Suppressor macrophage treated with lipopolysaccharide for 4 hours (primary cell): ENCODE data around the gene FRRS1.

Source experiments
- DNase-seq: peaks from one replicate; pipeline ENCODE4 v3.0.0-alpha.2; 2020

FRRS1 gene

DNA sequence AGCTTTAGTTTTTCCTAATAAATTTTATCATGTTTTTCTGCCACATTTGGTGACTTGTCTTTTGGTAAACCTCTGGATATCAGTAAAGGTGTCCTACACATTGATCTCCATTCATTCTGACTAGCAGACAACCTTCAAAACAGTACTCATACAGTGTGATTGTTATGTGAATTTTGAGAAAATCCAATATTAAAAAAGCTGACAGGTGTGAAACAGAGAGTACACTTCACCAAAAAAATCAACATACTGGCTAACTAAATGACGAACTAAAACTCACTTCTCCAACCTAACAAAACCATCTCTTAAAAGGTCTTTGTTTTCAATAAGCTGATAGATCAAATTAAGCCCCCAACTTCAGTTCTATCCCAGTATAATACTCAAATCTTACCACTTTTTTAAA is 1.5 kb downstream of the FRRS1 start:
- no peak for DNase-seq

- DNase-seq: no peak
These were observed 2.0 kb downstream of the FRRS1 start for GRCh38 chr1:99764439-99764838.

GRCh38 chr1:99763956-99764355 is 2.5 kb downstream of the FRRS1 start:
- no peak for DNase-seq

DNA sequence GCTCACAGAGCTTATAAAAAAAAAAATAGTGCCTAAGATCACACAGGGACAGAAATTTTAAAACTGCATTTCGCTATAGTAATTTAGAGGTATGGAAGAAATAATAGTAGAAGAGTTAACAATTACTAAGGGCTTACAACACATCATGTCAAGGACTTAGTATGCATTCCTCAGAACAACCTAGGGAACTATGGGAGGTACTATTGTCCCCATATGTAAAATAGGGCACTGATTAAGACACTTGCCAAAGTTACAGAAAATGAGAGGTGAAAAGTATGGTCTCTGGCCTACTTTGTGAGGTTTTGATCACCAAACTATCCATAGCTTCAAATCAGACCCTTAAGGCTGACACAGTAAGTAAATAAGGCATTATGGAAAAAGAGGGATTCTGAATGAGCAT is 4.7 kb downstream of the FRRS1 start:
- DNase-seq: no peak

DNA sequence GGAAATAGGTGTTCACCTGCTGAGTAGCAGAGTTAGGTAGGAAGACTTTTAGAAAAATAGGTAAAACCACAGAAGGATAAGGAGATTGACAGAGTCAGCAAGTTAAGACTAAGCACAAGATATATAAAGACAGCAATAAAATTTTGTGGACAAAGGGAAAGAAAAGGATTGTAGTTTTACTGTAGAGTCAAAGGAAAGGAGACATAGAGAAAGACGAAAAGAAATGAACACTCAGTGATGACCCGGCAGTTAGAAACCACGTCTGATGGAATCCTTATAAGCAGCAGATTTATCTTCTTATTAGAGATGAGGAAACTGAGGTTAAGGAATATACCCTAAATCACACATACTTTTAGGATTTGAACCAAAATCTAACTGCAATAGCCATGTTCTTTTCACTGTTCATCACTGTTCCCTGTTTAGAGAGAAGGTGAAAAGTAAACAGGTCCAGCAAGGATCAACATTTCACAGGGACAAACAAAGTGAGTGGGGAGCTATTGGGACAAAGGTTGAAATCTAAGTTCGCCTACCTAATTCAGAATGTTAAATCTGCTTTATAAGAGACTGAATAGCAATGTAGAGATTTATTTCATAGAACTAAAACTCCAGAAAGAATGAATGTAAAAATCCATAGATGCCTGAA is 6.8 kb downstream of the FRRS1 start:
- DNase-seq: no peak

DNA sequence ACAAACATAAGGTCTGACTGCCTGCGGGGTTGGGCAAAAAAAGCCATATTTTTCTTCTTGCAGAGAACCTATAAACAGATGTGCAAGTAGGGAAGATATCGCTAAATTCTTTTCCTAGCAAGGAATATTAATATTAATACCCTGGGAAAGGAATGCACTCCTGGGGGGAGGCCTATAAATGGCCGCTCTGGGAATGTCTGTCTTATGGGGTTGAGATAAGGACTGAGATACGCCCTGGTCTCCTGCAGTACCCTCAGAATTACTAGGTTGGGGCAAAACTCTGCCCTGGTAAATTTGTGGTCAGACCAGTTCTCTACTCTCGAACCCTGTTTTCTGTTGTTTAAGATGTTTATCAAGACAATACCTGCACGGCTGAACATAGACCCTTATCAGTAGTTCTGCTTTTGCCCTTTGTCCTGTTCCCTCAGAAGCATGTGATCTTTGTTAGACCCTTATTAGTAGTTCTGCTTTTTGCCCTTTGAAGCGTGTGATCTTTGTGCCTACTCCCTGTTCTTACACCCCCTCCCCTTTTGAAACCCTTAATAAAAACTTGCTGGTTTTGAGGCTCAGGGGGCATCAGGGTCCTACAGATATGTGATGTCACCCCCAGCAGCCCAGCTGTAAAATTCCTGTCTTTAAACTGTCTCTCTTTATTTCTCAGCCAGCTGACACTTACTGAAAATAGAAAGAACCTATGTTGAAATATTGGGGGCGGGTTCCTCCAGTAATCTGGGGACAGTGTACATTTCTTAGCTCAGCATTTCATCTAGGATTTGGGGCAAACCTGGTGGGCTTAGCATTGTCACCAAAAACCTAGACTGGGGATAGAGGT is 7.5 kb downstream of the FRRS1 start:
- DNase-seq: peak; percentile 51

DNA sequence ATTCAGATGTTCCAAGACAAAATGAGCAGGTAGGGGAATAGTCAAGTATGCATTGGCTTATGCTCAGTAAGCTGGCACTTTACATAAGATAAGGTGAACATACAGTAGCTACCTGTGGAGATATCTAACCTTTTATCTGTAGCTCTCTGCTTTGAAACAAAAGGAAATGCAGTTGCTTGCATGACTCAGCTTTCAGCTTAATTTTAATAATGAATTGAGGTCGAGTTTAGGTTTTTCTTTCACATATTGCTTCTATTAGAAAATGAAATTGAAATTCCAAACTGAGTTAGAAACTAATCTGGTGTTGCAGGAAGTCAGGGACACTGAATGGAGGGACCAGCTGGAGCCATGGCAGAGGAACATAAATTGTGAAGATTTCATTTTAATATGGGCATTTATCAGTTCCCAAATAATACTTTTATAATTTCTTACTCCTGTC is 8.3 kb downstream of the FRRS1 start:
- peak; percentile 66 for DNase-seq

DNA sequence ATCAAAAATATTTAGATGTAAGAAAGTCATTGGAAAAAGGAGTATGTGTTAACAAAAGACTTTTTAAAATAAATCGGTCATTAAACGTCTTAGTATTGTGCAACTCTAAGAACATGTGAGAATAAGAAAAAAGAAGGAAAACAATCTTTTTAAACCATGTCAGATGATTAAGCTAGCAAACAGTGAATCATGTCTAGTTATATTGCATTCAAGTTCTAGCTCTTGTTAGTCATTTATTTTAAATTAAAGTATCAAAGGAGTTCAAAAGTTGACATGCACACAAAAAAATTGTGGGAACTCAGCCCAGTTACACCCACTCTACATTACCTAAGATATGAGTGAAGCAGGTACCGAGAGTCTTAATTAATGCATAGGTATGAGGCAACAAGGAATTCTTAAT is 9.8 kb downstream of the FRRS1 start:
- DNase-seq: peak; percentile 18

DNA sequence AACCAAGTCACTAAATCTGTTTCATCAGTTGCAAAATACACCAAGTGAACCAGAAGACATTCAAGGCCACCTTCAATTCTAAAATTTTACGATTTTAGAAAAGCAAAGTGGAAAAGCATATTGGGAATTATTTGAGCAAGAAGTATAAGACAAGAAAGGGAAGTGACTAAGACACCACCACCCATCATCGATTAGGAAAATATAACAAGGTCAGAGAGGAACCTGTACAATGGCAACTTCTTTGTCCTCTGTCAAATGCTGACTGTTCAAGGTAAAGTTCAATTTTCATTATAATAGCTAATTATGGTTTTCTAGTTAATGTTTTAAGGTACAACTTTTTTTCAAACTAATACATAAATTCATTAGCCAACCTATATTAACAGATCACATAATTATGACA is 10.8 kb downstream of the FRRS1 start:
- no peak for DNase-seq

DNA sequence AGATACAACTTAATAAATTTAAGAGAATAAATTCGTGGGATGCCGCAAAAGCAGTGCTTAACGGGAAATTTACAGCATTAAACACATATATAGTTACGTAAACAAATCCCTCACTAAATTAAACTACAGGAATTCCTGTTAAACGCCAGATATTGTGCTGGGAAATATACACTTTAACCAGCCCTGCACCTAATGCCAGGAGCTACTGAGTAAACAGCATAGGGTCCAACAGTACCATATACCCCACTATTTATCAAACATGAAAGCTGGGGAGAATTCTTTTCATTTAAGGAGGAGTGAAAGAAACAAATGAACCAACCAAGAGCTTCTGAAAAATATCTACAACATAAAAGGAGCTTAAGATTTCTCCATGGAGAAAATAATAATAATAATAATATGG is 11.7 kb downstream of the FRRS1 start:
- DNase-seq: no peak

- no peak for DNase-seq
These were observed 12.3 kb downstream of the FRRS1 start for GRCh38 chr1:99754055-99754626.

GRCh38 chr1:99751877-99752504 is 14.4 kb downstream of the FRRS1 start:
- peak; percentile 19 for DNase-seq

DNA sequence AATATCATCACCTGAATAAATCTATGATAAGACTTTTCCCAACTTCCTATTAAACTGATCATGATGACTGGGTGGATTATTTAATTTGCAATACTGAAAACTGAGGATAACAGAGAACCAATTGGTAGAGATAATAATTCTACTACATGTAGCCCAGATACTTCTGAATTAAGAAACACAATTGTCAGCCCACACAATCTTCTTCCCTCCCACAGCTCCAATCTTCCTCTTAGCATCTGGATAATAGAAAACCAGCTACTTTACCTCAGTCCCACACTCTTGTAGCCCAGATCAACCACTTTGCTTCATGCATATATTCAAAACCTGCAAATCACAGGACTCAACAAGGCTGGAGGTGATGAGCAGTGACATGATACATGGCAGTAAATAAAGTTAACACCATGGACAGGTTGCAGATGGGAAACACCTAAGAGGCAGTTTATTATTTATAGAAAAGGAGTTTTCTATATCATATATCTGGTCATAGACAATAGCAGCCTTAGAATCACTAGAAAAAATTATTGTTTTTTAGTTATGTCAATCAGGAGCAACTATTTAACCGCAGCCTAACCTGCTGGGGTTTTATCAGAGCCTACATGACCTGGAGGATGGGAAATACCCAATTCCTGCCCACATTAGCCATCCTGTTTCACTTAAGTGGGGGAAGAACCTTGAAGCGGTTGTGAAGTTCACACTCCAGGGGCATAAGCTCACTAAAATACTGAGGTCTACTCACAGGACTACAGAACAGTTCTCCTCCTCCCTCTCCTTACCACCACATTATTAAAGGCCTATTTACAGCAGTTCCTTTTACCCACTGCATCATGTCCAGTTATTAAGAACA is 16.7 kb downstream of the FRRS1 start:
- no peak for DNase-seq

GRCh38 chr1:99748419-99748818 is 18.0 kb downstream of the FRRS1 start:
- no peak for DNase-seq

DNA sequence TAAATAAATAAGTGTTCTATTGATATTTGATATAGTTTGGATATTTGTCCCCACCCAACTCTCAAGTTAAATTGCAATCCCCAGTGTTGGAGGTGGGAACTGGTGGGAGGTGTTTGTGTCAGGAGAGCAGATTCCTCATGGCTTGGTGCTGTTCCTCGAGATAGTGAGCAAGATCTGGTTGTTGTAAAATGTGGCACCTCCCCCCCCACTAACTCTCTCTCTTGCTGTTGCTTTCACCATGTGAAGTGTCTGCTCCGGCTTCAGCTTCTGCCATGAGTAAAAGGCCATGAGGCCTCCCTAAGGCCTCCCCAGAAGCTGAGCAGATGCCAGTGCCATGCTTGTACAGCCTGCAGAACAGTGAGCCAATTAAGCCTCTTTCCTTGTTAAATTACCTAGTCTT is 20.8 kb downstream of the FRRS1 start:
- DNase-seq: no peak

- DNase-seq: no peak
These were observed 21.4 kb downstream of the FRRS1 start for GRCh38 chr1:99745061-99745460.

- no peak for DNase-seq
These were observed 26.3 kb downstream of the FRRS1 start for GRCh38 chr1:99740141-99740540.

- DNase-seq: no peak
These were observed 27.5 kb downstream of the FRRS1 start for GRCh38 chr1:99738858-99739465.

- no peak for DNase-seq
These were observed 29.4 kb downstream of the FRRS1 start for GRCh38 chr1:99737016-99737415.

- DNase-seq: no peak
These were observed 30.6 kb downstream of the FRRS1 start for GRCh38 chr1:99735852-99736251.

DNA sequence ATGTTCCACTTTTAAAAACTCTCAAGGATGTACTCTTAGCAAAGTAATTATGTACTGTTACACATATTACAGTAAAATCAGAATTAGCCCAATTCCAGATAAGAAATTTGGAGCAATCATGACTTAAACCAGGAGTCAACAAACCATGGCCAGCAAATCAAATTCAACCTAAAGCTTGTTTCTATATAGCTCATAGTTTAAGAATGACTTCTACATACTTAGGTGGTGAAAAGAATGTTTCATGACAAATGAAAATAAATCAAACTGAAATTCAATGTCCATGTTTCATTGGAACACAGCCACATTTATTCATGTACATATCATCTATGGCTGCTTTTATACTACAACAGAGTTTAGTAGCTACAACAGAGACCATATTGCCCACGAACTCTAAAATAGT is 35.1 kb downstream of the FRRS1 start:
- DNase-seq: no peak

GRCh38 chr1:99728494-99729235 is 37.8 kb downstream of the FRRS1 start:
- peak; percentile 40 for DNase-seq
